ENCODE data around the gene RNPS1. TPM values are rescaled to one million over a fixed set of nuclear protein-coding genes. Genes with fewer than 3 reads are reported as not detected.
A peak's percentile ranks its signal among the peaks of the same experiment; 100 is the strongest.

Gene RNPS1
- total RNA-seq, 1 donor from 2014 or later: 90.2 TPM

DNA sequence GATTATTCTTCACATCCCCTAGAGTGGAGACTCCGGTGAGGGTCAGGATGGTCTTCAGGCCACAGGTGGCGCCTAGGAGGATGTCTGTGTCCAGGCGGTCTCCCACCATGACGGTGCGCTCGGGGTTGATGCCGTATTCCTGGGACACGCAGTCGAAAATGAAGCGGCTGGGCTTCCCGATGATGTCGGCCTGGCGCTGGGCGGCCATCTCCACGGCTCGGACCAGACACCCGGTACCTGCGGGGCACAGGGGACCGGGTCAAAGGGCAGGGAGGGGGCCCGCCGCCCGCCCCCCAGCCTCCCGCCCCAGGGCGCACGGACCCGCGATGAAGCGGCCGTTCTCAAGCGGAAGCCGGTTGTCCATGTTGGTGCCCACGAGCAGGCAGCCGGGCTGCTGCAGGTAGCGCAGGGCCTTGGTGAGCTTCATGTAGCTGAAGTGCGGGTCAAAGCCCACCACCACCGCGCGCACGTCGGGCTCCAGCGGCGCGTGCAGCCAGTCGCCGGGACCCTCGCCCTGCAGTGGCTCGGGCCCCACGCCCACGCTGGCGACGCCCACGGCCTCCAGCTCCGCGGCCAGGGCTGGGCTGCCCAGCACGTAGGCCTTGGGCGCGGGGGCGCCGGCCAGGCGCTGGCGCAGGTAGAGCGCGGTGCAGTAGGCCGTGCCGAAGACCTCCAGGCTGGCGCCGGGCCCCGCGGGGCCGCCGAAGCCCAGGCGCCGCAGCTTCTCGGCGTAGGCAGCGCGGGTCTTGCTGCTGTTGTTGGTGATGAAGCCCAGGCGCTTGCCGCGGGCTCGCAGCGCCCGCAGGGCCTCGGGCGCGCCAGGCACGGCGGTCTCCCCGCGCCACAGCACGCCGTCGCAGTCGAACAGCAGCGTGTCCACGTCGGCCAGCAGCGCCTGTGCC, 53.9 kb downstream of the RNPS1 start:
- no peak for DNase-seq

DNA sequence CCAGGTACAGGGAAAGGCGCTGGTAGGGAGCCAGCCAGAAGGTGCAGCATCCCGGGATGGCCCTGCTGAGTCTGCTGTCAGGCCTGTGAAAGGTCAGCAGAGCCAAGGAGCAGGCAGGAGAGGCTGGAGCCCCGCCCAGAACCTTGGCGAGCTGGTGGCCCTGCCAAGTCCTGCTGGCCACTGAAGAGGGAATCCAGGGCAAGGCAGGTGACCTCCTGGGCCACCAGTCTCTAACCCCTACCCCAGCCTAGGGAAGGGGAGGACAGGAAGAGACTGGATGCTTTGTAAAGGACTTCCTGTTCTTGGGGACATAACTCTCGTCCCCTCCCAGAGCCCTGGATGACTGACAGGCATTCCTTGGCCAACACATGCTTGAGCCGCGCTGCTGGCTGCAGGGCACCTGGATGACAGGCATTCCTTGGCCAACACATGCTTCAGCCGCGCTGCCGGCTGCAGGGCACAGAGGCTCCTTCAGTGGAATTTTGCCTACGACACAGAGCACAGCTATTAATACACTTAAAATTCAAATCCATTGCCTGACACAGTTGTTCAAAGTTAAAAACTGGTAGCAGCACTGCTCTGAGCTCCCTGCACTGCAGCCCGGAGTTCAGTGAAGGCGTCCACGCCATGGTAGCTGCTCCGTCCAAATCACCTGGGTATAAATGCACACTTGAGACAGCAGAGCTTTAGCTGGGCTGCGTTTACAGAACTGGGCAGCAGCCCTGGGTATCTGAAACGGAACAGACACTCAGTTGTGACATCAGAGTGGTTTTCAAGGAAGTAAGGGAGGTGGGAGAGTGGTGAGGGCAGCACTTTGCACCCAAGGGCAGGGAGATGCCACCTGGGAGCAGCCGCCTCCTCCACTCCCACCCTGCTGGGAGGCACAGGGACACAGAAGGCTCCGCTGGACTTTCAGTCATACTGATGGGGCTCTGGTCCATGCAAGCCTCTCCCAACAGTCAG, 55.3 kb downstream of the RNPS1 start:
- peak; percentile 72 for DNase-seq

DNA sequence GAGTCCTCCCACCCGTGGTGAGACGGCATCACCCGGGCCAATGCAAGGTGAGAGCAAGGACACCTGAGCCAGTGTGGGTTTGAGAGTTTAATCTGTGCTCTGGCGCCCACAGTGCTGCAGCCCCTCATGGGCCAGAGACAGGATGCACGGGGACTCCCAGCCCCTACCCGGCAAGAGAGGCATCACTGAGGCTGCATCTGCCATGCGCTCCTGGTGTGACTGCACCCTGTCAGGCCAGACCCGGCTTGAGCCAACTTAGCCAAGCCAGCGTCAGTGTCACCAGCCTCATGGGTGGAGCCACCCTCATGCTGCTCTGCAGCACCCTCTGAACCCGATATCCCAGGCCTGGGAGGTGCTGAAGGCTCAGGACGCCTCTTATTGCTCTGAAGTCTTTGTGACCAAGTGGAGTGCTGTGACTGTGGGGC, 56.0 kb downstream of the RNPS1 start:
- DNase-seq: no peak

DNA sequence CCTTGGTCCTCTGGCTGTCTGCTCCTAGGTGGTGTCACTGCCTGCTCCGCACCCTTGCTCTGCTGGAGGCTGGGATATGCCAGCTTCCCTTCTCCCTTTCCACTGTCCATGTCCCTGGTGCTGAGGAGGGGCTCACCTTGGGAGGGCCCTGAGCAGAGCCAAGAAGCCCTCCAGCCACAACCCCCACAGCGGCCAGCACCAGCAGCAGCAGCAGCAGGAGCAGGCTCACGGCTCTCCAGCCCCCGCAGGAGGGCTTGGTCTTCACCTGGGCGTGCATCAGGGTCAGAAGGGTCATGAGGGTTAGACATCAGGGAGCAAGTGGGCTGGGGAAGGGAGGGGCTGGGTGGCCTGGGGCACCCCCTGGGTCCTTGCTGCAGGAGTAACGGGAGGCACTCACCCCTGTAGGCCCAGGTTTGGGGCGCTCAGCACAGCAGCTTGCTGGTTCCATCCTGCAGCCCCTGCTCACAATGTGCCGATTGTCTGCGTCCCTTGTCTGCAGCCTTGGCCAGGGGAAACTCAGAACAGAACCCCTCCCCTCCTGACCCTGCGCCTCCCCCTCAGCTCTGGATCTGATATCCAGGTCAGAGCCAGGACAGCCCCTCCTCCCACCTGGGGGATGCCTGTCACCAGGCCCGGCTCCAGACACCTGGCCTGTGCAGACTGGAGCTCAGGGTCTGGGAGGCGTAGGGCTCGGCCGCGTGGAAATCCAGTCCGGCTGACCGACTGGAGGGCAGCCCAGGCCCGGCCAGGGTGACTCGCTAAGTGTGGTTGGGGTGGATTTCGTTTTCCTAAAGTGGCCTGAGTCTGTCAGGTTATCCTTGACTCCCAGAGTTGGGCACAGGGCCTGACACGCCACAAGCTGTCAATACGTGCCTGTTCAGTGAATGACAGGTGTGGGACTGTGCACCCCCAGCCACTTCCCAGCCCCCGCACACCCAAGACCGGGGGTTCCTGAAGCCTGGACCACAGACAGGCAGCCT, 57.2 kb downstream of the RNPS1 start, which contains the start of gene BRICD5:
Gene BRICD5, minus strand, starts transcription at position 478 of the 980 bp plus-strand sequence. Its CDS starts 30 bp downstream, at position 448.
- no peak for DNase-seq

DNA sequence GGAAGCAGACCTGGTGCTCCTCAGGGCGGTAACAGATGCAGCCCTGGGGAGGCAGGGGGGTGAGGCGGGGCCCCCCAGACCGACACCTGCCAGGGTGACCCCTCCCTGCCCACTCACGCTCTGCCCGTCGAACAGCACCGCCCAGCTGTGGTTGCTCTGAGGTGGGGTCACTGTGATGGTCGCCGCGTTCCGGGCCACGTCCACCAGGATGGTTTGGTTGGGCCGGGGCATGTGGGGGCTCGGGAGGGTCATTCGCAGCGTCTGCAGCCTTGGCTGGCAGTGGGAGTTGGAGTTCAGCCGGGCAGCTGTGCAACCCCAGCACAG, 58.0 kb downstream of the RNPS1 start:
- no peak for DNase-seq

DNA sequence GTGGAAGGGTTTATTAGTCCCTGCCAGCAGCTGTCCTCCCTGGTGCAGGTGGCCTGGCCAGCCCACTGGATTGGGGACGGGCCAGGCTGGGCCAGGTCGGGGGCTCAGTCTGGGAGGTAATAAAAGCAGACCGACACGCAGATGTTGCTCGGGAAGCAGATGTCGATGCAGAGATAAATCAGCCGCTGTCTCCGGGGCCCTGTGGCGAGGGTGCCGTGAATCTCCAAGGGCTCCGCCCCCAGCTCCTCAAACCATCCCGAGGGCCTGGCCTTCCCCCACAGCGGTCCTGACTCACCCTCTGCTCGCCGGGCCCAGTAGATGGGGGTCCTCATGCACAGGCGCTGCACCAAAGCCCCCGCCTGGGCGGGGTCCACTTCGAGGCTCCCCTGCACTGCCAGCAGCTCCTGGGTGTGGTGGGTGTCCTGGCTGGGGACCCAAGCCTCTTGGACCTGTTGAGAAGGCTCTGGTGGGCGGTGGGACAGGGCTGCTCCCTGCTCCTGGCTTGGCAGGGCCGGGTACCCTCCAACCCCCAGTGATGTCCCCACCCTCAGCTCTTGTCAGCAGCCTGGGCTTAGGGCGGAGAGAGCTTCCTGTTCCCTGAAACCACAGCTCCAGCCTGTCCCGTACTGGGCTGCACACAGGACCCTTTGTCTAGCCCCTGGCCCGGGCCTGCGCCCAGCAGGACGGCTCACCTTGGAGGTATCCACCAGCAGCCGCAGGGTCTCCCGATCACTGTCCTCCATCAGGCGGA, 58.5 kb downstream of the RNPS1 start:
- DNase-seq: no peak

DNA sequence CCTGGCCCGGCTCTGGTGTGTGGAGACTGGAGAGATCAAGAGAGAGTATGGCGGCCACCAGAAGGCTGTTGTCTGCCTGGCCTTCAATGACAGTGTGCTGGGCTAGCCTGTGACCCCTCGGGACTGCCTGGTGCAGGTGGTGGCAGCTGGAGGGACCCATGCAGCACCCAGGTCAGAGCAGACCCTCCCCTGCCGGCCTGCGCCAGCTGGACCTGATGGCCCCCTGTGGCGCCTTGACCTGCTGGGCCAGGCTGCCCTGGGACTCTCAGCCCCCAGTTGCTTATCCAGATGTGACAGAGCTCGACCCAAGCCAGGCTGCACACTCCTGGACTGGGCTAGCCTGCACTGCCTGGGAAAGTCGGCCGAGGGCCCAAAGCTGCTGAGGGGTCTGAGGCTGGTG, 59.2 kb downstream of the RNPS1 start:
- DNase-seq: no peak

DNA sequence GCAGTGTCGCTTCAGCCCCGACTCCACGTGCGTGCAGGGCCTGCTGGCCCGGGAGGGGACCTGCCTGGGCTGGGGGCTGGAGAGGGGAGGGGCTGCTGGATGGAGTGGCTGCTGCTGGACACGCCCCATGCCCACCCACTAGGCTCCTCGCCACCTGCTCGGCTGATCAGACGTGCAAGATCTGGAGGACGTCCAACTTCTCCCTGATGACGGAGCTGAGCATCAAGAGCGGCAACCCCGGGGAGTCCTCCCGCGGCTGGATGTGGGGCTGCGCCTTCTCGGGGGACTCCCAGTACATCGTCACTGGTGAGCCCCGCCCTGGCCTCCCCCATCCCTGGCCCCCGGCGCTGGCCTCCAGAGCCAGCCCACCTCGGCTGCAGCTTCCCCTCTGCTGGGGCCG, 59.6 kb downstream of the RNPS1 start:
- DNase-seq: no peak

DNA sequence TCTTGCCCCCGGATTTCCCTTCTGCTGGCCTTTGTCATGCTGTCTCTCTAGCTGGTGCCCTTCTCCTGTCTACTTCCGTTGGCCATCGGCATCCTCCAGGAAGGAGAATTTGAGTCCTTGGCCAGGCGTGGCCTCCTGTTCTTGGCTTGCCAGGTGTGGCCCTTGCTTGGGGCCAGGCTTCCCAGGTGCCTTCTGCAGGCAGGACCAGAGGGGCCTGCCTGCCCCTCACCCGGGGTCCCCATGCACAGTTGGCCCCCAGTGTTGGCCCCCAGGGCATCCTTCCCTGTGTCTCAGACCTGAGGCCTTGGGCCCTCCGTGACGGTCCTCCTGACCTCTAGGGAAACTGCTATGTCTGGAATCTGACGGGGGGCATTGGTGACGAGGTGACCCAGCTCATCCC, 60.1 kb downstream of the RNPS1 start:
- DNase-seq: no peak

DNA sequence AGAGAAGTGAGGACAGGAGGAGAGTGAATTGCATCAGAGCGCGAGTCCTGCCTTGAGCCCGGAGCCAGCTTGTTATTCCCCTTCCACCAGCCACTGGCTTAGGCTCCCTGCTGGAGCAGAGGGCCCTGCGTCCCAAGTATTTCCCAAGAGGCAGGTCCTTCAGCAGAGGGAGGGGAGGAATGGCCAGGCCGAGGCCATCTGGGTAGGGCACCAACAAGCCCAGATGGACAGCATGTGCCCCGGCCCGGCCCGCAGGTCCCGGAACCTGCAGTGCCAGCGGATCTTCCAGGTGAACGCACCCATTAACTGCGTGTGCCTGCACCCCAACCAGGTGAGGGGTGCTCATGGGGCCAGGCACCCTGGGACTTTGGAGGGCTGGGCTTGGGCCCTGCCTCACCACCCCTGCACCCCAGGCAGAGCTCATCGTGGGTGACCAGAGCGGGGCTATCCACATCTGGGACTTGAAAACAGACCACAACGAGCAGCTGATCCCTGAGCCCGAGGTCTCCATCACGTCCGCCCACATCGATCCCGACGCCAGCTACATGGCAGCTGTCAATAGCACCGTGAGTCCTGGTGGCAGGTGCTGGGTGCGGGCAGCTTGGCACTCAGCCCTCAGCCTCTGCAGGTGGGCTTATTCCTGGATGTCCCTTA, 61.0 kb downstream of the RNPS1 start:
- DNase-seq: no peak

DNA sequence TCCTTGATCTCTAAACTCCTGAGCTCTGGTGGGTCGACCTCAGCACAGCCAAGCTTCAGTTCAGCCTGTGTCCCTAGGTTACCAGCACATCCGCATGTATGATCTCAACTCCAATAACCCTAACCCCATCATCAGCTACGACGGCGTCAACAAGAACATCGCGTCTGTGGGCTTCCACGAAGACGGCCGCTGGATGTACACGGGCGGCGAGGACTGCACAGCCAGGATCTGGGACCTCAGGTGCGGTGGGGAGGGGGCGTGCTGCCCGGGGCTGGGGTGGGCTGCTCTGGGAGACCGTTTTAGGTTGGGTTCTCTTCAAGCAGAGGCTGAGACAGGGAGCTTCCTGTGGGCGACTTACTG, 61.5 kb downstream of the RNPS1 start:
- DNase-seq: no peak

DNA sequence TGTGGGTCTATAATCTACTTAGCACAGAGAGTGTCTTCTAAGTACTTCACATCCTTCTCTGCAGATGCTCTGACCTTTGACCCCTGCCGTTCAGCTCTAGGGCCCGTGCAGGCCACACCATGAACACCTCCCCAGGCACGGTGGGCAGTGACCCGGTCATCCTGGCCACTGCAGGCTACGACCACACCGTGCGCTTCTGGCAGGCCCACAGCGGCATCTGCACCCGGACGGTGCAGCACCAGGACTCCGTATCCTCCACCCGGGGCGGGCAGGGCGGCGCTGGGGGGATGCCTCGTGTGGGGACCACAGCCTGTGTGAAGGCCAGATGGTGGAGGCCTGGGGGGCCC, 62.0 kb downstream of the RNPS1 start:
- DNase-seq: no peak

DNA sequence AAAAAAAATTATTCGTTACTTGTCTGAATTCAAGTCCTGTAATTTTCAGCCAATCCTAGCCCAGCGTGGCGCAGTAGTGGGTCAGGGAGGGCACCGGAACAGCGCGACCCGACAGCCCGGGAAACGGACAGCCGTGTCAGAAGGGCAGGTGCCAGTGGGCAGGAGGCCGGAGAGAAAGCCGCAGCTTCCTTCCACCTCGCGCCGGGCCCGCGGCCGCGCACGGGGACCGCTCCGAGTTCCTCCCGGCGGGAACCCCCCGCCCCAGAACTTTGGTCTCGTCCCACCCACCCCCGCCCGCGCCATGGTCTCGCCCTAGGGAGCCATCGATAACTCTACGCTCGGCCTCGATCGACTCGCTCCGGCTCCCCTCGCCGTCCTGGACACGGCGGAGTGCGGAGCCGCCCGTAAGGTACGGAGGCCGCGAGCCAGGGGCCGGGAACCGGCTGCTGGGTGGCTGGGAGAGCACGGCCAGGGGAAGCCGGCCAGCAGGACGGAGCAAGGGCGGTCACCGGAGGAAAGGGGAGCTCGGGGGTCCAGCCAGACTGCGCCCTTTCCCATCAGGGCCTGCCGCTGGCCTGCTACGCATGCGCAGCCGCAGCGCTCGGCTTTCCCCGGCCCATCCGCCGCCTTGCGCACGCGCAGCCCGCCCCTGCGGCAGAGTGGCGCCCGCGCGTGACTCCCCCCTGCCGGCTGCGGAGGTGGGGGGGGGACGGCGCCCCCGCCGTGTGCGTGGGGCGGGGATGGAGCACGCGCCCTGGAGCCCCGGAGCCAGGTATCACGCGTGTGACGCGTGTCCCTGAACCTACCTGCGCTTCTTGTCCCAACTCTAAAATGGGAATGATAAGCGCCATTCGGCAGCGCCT, 62.6 kb downstream of the RNPS1 start, which contains the start of gene MLST8:
Gene MLST8, plus strand, starts transcription at position 351 of the 863 bp plus-strand sequence. CDS start 632 bp downstream, outside the sequence.
- DNase-seq: peak; percentile 94

DNA sequence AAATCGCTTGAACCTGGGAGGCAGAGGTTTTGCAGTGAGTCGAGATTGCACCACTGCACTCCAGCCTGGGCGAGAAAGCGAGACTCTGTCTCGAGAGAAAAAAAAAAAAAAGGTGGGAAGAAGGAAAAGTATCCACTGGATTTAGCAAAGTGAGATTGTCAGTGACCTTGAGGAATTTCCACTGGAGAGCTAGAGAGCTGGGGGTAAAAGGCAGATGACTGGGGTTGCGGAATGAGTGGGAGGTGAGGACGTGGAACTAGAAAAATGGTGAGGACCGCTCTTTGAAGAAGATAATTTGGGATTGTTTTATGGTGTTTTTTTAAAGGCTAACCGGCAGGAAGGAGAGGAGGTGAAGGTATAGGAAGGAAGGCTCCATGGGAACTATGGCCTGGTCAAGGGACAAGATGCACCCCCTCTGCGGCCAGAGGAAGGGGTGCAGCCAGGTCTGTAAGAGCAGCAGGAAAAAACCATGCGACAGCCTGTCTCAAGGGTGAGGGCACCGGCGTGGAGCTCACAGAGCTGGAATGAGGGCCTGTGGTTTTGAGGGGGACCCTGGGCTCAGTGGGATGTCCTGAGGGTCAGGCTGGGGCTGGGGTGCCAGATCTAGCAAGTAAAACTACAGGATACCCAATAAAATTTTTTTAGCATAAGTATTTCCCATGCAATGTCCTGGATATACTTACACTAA, 63.4 kb downstream of the RNPS1 start:
- no peak for DNase-seq

All from tongue (tissue), 2 donors.